ENCODE results near the gene MEP1A. TPM values are rescaled to one million over a fixed set of nuclear protein-coding genes. Genes with fewer than 3 reads are reported as not detected.
"Not testable (repeated sequence)": the region's sequence is repeated elsewhere in the genome, so short reads cannot be mapped to it uniquely, and the experiment has no call there.

Gene MEP1A
- total RNA-seq, 1 donor from 2014 or later = not detected

- ATAC-seq; DNase-seq (ENCODE audit: low spot score): not testable (repeated sequence)
These were observed 18.5 kb upstream of the MEP1A start for GRCh38 chr6:46774736-46775135.

- ATAC-seq (no peak), DNase-seq (ENCODE audit: low spot score) (no peak)
These were observed 17.0 kb upstream of the MEP1A start for GRCh38 chr6:46776070-46776712.

GRCh38 chr6:46777476-46778346 lies 15.5 kb upstream of the MEP1A start:
- no peak for ATAC-seq
- no peak for DNase-seq (ENCODE audit: low spot score)

GRCh38 chr6:46781478-46782378 lies 11.5 kb upstream of the MEP1A start:
- ATAC-seq (peak; percentile 85), DNase-seq (ENCODE audit: low spot score) (no peak)

- no peak for ATAC-seq
- DNase-seq (ENCODE audit: low spot score) = no peak
These were observed 8.7 kb upstream of the MEP1A start for GRCh38 chr6:46784535-46784934.

- ATAC-seq (no peak), DNase-seq (ENCODE audit: low spot score) (no peak)
These were observed 5.2 kb upstream of the MEP1A start for GRCh38 chr6:46787871-46788540.

GRCh38 chr6:46788791-46789190 lies 4.4 kb upstream of the MEP1A start:
- ATAC-seq (no peak), DNase-seq (ENCODE audit: low spot score) (no peak)

GRCh38 chr6:46789434-46790354 lies 3.5 kb upstream of the MEP1A start:
- DNase-seq (ENCODE audit: low spot score) = no peak
- ATAC-seq = no peak

GRCh38 chr6:46790355-46790874 lies 2.8 kb upstream of the MEP1A start:
- ATAC-seq (no peak), DNase-seq (ENCODE audit: low spot score) (no peak)

- DNase-seq (ENCODE audit: low spot score) (no peak), ATAC-seq (no peak)
These were observed 554 bp upstream of the MEP1A start for GRCh38 chr6:46792635-46793034.

GRCh38 chr6:46794068-46794467 lies 879 bp downstream of the MEP1A start:
- DNase-seq (ENCODE audit: low spot score) (no peak), ATAC-seq (no peak)

- no peak for ATAC-seq
- DNase-seq (ENCODE audit: low spot score) = no peak
These were observed 2.6 kb downstream of the MEP1A start for GRCh38 chr6:46795816-46796215.

GRCh38 chr6:46796848-46797580 lies 3.8 kb downstream of the MEP1A start:
- DNase-seq (ENCODE audit: low spot score) (no peak), ATAC-seq (no peak)

GRCh38 chr6:46799657-46800056 lies 6.5 kb downstream of the MEP1A start:
- DNase-seq (ENCODE audit: low spot score) (no peak), ATAC-seq (no peak)

GRCh38 chr6:46808806-46809205 lies 15.6 kb downstream of the MEP1A start:
- no peak for ATAC-seq

GRCh38 chr6:46815130-46815529 lies 21.9 kb downstream of the MEP1A start:
- DNase-seq (ENCODE audit: low spot score) (no peak), ATAC-seq (no peak)

More at GRCh38 chr6:46808806-46809205, 15.6 kb downstream of the MEP1A start:
- no peak for DNase-seq (ENCODE audit: low spot score)

GRCh38 chr6:46816626-46817025 lies 23.4 kb downstream of the MEP1A start:
- DNase-seq (ENCODE audit: low spot score) (no peak), ATAC-seq (no peak)

GRCh38 chr6:46819561-46819960 lies 26.4 kb downstream of the MEP1A start:
- DNase-seq (ENCODE audit: low spot score) (no peak), ATAC-seq (no peak)

GRCh38 chr6:46821458-46821881 lies 28.3 kb downstream of the MEP1A start:
- peak; percentile 54 for DNase-seq (ENCODE audit: low spot score)
- ATAC-seq = peak; percentile 95

All from left lobe of liver (tissue), 2 donors.